Ovary (tissue), 9 donors: ENCODE results near the gene MAPK8. TPM values are rescaled to one million over a fixed set of nuclear protein-coding genes. Genes with fewer than 3 reads are reported as not detected.
"Not testable (repeated sequence)": the region's sequence is repeated elsewhere in the genome, so short reads cannot be mapped to it uniquely, and the experiment has no call there.

Experiments used
- DNase-seq, 5 donors: peaks; one replicate each; pipeline ENCODE4 v3.0.0-alpha.2; 2019 to 2020
- H3K27ac ChIP-seq, 2 donors: fragments of 200-600 bp; one replicate each; pipeline versions ENCODE4 v1.5.1 to v1.8.0; 2019 to 2022
- H3K27me3 ChIP-seq: fragments of 200-600 bp; one replicate; pipeline ENCODE4 v1.8.0; 2022
- H3K36me3 ChIP-seq: fragments of 200-600 bp; sonication (generic); one replicate; pipeline ENCODE4 v1.5.1; 2019
- H3K4me1 ChIP-seq: one replicate; pipeline ENCODE4 v1.8.1; 2013; ENCODE audit warnings: mild to moderate bottlenecking, moderate library complexity; ENCODE audit not compliant: insufficient read depth
- H3K4me3 ChIP-seq: fragments of 200-600 bp; sonication (generic); one replicate; pipeline ENCODE4 v1.5.1; 2017
- H3K9me3 ChIP-seq, 2 donors: fragments of 200-600 bp in 1 of 2; sonication (generic) in 1 of 2; one replicate each; pipeline versions ENCODE4 v1.5.1 to v1.8.1; 2013 to 2019; ENCODE audit warnings: mild to moderate bottlenecking in 1 of 2, moderate library complexity in 1 of 2
- EP300 ChIP-seq: sonication (generic); formaldehyde crosslinking; IDR thresholded peaks from one replicate; pipeline ENCODE4 v1.6.1; 2017; ENCODE audit warnings: antibody characterized with exemption
- POLR2A ChIP-seq: fragments of 450-650 bp; IDR thresholded peaks from one replicate; pipeline ENCODE4 v1.6.1; 2017; ENCODE audit warnings: antibody characterized with exemption, mild to moderate bottlenecking, moderate library complexity
- WGBS, 3 donors: extraction: QIAGEN DNeasy Blood & Tissue Kit in 1 of 3; methylation state at CpG; one replicate each; pipeline versions ENCODE4 v1.1.5 to v1.1.7; 2013 to 2017; 5-methylcytosine and 5-hydroxymethylcytosine counted together
- intact Hi-C, 4 donors: fragments of 100-400 bp; cut with DNase I; formaldehyde crosslinking; loops; one replicate each; pipeline versions ENCODE4 v1.11.0 to v1.15.1; 2022 to 2023
- polyA plus RNA-seq, 2 donors: library from polyadenylated mRNA; stranded (reverse); fragments of 200-250 nt in 1 of 2; fragments of 350-450 nt in 1 of 2; fragmentation: Illumina TruSeq in 1 of 2; extraction: RNeasy Lipid Tissue Mini Kit (QIAGEN cat#74804) in 1 of 2; gene quantifications; one replicate each; pipeline ENCODE4 v1.2.3, GENCODE V29; 2013 to 2014
- total RNA-seq, 7 donors: library from RNA; depleted of rRNA in 2 of 7; stranded (reverse); fragments of >200 nt in 2 of 7; fragmentation: NEBNext Ultra II Directional in 3 of 7; extraction: Animal tissue kit (Norgen Biotek cat#: 25700) in 3 of 7; gene quantifications; one replicate each; pipeline versions ENCODE4 v1.1.0 to v1.2.4, GENCODE V29; 2016 to 2023
- TF ChIP-seq, protein P1 (sequence below), 3 donors: fragments of 450-650 bp in 2 of 3; fragments of 200-600 bp in 1 of 3; IDR thresholded peaks; one replicate each; pipeline versions ENCODE4 v1.5.1 to v1.8.0; 2016 to 2022; ENCODE audit warnings: antibody characterized with exemption in 3 of 3, mild to moderate bottlenecking in 1 of 3
- donor health status: DM: no; HTN: no; CAD: no; lungs with moderate emphysema.
- donor health status: DM: no; HTN: no; CAD: no.
- donor health status: Bipolar disorder and iron deficiency.
- donor health status: DM: yes; HTN: yes; CAD: no.
- donor health status: DM: no; HTN: no; CAD: no.
- donor health status: DM: yes; HTN: yes; CAD: no.

MAPK8 gene
- total and polyA plus RNA-seq, 9 donors = 21.9 to 110 (median 68.6) TPM

DNA sequence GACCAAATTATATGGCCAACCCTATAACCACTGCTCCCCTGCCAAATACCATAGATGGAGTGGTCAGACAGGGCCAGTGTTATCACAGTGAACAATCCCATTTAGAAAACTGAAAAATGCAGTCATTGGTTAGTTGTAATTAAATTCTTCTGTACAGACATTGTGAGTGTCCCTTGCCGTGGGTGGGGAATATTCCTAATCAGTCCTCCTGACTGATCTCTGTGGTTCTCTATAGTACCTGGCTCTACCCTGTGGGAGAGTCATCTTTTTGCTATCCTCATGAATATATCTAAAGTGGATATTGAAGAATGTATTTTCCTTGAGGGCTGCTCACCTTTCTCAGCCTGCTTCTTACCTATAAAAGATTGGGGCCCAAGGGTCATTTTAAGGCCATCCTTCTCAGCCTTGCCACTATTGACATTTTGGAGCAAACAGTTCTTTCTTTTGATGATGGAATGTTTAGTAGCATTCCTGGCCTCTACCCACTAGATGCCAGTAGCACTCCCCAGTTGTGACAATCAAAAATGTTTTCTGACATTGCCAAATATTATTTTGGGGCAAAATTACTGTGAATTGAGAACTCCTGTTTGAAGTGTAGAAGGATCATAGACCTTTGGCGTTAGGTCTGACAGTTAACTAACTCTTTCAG is 110.2 kb downstream of the MAPK8 start:
- Histone ChIP-seq H3K27ac (no peak overlapping the region), H3K9me3 (no peaks in the 10 kb centered on the region), H3K4me1 (no peaks in the 10 kb centered on the region), H3K4me3 (no peak overlapping the region), H3K36me3 (no peaks in the 10 kb centered on the region), H3K27me3 (no peaks in the 10 kb centered on the region)
- no peak for DNase-seq
- WGBS, 3 donors = 88 to 94% (median 92%) methylated on average over 2 of the region's 2 CpGs
- TF ChIP-seq, protein P1, sequence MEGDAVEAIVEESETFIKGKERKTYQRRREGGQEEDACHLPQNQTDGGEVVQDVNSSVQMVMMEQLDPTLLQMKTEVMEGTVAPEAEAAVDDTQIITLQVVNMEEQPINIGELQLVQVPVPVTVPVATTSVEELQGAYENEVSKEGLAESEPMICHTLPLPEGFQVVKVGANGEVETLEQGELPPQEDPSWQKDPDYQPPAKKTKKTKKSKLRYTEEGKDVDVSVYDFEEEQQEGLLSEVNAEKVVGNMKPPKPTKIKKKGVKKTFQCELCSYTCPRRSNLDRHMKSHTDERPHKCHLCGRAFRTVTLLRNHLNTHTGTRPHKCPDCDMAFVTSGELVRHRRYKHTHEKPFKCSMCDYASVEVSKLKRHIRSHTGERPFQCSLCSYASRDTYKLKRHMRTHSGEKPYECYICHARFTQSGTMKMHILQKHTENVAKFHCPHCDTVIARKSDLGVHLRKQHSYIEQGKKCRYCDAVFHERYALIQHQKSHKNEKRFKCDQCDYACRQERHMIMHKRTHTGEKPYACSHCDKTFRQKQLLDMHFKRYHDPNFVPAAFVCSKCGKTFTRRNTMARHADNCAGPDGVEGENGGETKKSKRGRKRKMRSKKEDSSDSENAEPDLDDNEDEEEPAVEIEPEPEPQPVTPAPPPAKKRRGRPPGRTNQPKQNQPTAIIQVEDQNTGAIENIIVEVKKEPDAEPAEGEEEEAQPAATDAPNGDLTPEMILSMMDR (IDR thresholded peaks at IDR 0.05) = no peak
- TF ChIP-seq EP300 (no peak), POLR2A (no peak)
- intact Hi-C loops = no loop called here

DNA sequence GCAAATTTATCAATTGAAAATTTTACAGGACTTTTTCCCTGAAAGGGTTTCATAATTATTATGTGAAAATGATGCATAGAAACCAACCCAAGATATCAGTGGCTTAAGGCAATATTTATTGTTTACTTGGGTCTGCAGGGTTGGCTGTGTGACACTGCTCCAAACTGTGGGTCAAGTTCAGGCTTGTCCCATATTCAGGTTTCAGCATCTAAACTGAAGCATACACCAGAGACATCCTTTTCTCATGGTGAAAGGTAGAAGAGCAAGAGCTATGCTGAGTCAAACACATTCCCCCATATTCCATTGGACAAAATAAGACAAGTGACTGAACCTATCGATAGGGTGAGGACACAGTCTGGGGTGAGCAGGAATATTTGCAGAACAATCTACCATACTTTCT is 110.9 kb downstream of the MAPK8 start:
- TF ChIP-seq, protein P1 (IDR thresholded peaks at IDR 0.05) = no peak
- TF ChIP-seq POLR2A (no peak), EP300 (no peak)
- intact Hi-C loops = no loop called here
- 92 to 98% (median 93%) methylated on average over 1 of the region's 1 CpG for WGBS, 3 donors
- DNase-seq = no peak
- Histone ChIP-seq H3K4me3 (no peak overlapping the region), H3K27ac (no peak overlapping the region), H3K36me3 (no peaks in the 10 kb centered on the region), H3K9me3 (no peaks in the 10 kb centered on the region), H3K27me3 (no peaks in the 10 kb centered on the region), H3K4me1 (no peaks in the 10 kb centered on the region)

DNA sequence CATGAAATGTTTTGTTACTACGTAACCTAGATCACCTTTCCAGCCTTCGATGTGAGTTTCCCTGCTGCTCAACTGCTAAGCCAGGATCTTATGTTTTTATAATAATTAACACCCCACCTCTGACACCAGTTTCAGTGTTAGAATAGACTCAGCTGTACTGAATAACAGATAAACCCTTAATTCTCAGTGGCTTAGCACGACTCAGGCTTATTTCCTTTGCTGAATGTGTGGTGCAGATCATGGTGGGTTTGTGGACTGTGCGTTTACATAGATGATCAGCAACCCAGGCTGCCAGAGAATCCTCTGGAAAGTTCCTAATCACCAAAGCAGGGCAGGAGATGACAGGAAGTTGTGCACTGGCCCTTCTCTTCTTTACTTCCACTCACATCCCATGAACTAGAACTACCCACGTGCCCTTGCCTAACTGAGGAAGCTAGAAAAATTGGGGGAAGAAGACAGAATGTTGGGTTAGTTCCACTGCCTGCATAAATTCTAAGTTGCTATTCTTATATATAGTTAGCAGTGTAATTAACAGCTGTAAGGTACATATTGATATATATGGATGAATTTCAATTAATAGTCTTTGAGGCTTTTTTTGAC is 111.8 kb downstream of the MAPK8 start:
- DNase-seq = no peak
- Histone ChIP-seq H3K4me3 (no peak overlapping the region), H3K27ac (no peak overlapping the region), H3K4me1 (no peaks in the 10 kb centered on the region), H3K9me3 (no peaks in the 10 kb centered on the region), H3K36me3 (no peaks in the 10 kb centered on the region), H3K27me3 (no peaks in the 10 kb centered on the region)
- intact Hi-C loops = no loop called here
- TF ChIP-seq EP300 = no peak
- no peak for TF ChIP-seq POLR2A
- TF ChIP-seq, protein P1 (IDR thresholded peaks at IDR 0.05) = no peak
- WGBS, 3 donors = 76 to 85% (median 83%) methylated on average over 5 of the region's 5 CpGs

DNA sequence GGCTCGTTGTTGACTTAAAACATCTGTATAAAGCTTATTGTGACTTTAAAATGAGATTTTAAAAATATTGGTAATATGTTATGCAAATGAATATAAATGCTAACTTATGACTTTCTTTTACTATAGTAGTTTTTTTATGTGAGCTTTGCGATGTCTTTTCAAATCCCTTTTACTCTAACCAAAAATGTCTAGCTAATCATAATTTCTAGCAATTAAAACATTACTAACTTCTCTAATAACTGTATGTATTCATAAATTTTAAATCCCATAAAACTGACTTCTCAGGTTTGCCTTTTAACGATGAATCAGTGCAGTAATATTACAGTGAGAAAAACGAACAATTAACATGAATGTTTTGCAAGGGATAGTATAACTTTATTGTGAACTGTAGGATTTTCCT is 113.2 kb downstream of the MAPK8 start:
- Histone ChIP-seq H3K27me3 (no peaks in the 10 kb centered on the region), H3K4me3 (no peak overlapping the region), H3K36me3 (no peaks in the 10 kb centered on the region), H3K9me3 (no peaks in the 10 kb centered on the region), H3K27ac (no peak overlapping the region), H3K4me1 (no peaks in the 10 kb centered on the region)
- intact Hi-C loops = no loop called here
- TF ChIP-seq EP300 = no peak
- no peak for TF ChIP-seq POLR2A
- TF ChIP-seq, protein P1 (IDR thresholded peaks at IDR 0.05) = no peak
- WGBS, 3 donors = 91 to 96% (median 93%) methylated on average over 4 of the region's 4 CpGs
- DNase-seq = no peak

DNA sequence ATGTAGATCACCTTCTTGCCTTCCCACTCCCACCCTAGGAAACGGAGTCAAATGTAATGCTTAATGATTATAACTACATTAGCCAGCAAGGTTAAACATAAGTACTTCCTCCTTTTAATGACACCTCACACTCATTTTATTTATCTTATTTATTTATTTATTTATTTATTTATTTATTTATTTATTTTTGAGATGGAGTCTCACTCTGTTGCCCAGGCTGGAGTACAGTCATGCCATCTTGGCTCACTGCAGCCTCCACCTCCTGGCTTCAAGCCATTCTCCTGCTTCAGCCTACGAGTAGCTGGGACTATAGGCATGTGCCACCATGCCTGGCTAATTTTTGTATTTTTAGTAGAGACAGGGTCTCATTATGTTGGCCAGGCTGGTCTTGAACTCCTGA is 115.4 kb downstream of the MAPK8 start:
- 91 to 99% (median 93%) methylated on average over 2 of the region's 2 CpGs for WGBS, 3 donors

More for the DNA sequence above, 115.4 kb downstream of the MAPK8 start:
- H3K4me3 ChIP-seq, H3K27ac ChIP-seq, H3K9me3 ChIP-seq, DNase-seq, H3K4me1 ChIP-seq, H3K27me3 ChIP-seq, H3K36me3 ChIP-seq, intact Hi-C loops: not testable (repeated sequence)
